HG03520 (cell line): ENCODE measurements around the gene PEMT.

Experiments
- ATAC-seq: cut with Tn5 transposase; IDR thresholded peaks from one replicate; pipeline ENCODE4 v1.9.1; 2021; ENCODE audit warnings: mild to moderate bottlenecking, moderate library complexity; ENCODE audit not compliant: unreplicated experiment

The PEMT gene

GRCh38 chr17:17462048-17462824 lies 129.3 kb downstream of the PEMT start:
- ATAC-seq, result no peak

GRCh38 chr17:17460038-17460437 lies 131.5 kb downstream of the PEMT start:
- no peak for ATAC-seq

- ATAC-seq, result no peak
These were observed 133.8 kb downstream of the PEMT start for GRCh38 chr17:17457680-17458079.

GRCh38 chr17:17456251-17456650 lies 135.3 kb downstream of the PEMT start:
- ATAC-seq, result no peak
